SK-N-SH treated with all-trans-retinoic acid at 6 μM for 48 hours (cell line): ENCODE measurements around the gene KRT36.

Source experiments
- ATAC-seq: fragments of 200-7000 bp; cut with Tn5 transposase; 3 replicates; pipeline ENCODE4 v1.9.1; 2020; ENCODE audit warnings: mild to moderate bottlenecking, moderate library complexity
- ARNTL ChIP-seq: fragments of 450-650 bp; formaldehyde crosslinking; IDR thresholded peaks from 2 replicates; pipeline ENCODE4 v1.5.0; 2020; ENCODE audit warnings: low read depth, mild to moderate bottlenecking, moderate library complexity, borderline replicate concordance
- BACH2 ChIP-seq: fragments of 250-450 bp; sonication (Bioruptor Pico); IDR thresholded peaks from 2 replicates; pipeline ENCODE4 v1.9.0; 2021; ENCODE audit warnings: mild to moderate bottlenecking, borderline replicate concordance
- CREB5 ChIP-seq: fragments of 250-450 bp; sonication (Bioruptor Pico); IDR thresholded peaks from 2 replicates; pipeline ENCODE4 v1.5.1; 2020; ENCODE audit warnings: low read depth, mild to moderate bottlenecking, moderate library complexity
- CSDC2 ChIP-seq: fragments of 250-450 bp; sonication (Bioruptor Pico); IDR thresholded peaks from 2 replicates; pipeline ENCODE4 v1.5.0; 2020; ENCODE audit warnings: mild to moderate bottlenecking, moderate library complexity
- ESRRG ChIP-seq: fragments of 250-450 bp; sonication (Bioruptor Pico); IDR thresholded peaks from 2 replicates; pipeline ENCODE4 v1.6.1; 2021; ENCODE audit warnings: mild to moderate bottlenecking
- GLIS3 ChIP-seq: fragments of 250-450 bp; sonication (Bioruptor Pico); IDR thresholded peaks from 2 replicates; pipeline ENCODE4 v1.5.0; 2020; ENCODE audit warnings: mild to moderate bottlenecking, moderate library complexity
- ISL1 ChIP-seq: fragments of 250-450 bp; sonication (Bioruptor Pico); IDR thresholded peaks from 2 replicates; pipeline ENCODE4 v2.1.2; 2022; ENCODE audit warnings: mild to moderate bottlenecking, moderate library complexity
- OSR1 ChIP-seq: fragments of 250-450 bp; sonication (Bioruptor Pico); IDR thresholded peaks from 2 replicates; pipeline ENCODE4 v1.8.0; 2022; ENCODE audit warnings: moderate library complexity, mild to moderate bottlenecking, inconsistent platforms
- PATZ1 ChIP-seq: fragments of 250-450 bp; sonication (Bioruptor Pico); IDR thresholded peaks from 2 replicates; pipeline ENCODE4 v1.8.0; 2020; ENCODE audit warnings: mild to moderate bottlenecking, moderate library complexity, borderline replicate concordance
- POU6F1 ChIP-seq: fragments of 250-450 bp; sonication (Bioruptor Pico); IDR thresholded peaks from 2 replicates; pipeline ENCODE4 v1.8.0; 2021; ENCODE audit warnings: low read depth, mild to moderate bottlenecking, moderate library complexity, borderline replicate concordance
- PPARA ChIP-seq: fragments of 250-450 bp; sonication (Bioruptor Pico); IDR thresholded peaks from 2 replicates; pipeline ENCODE4 v1.5.0; 2020; ENCODE audit warnings: mild to moderate bottlenecking, borderline replicate concordance
- RARB ChIP-seq: fragments of 250-450 bp; sonication (Bioruptor Pico); IDR thresholded peaks from 2 replicates; pipeline ENCODE4 v1.8.0; 2021; ENCODE audit warnings: mild to moderate bottlenecking, moderate library complexity
- SNAI2 ChIP-seq: fragments of 250-450 bp; sonication (Bioruptor Pico); IDR thresholded peaks from 2 replicates; pipeline ENCODE4 v1.5.0; 2020; ENCODE audit warnings: mild to moderate bottlenecking, moderate library complexity
- TCF4 ChIP-seq: fragments of 250-450 bp; sonication (Bioruptor Pico); IDR thresholded peaks from 2 replicates; pipeline ENCODE4 v1.8.0; 2021; ENCODE audit warnings: mild to moderate bottlenecking, moderate library complexity, borderline replicate concordance
- TOX ChIP-seq: fragments of 250-450 bp; sonication (Bioruptor Pico); IDR thresholded peaks from 2 replicates; pipeline ENCODE4 v1.8.0; 2021; ENCODE audit warnings: mild to moderate bottlenecking, moderate library complexity, borderline replicate concordance
- TSHZ2 ChIP-seq: fragments of 250-450 bp; sonication (Bioruptor Pico); IDR thresholded peaks from 2 replicates; pipeline ENCODE4 v1.5.0; 2020; ENCODE audit warnings: mild to moderate bottlenecking, moderate library complexity
- ZC3H10 ChIP-seq: fragments of 250-450 bp; sonication (Bioruptor Pico); IDR thresholded peaks from 2 replicates; pipeline ENCODE4 v1.5.1; 2021; ENCODE audit warnings: mild to moderate bottlenecking, moderate library complexity
- ZFP3 ChIP-seq: fragments of 250-450 bp; sonication (Bioruptor Pico); IDR thresholded peaks from 2 replicates; pipeline ENCODE4 v1.5.0; 2020; ENCODE audit warnings: mild to moderate bottlenecking, moderate library complexity
- ZFP30 ChIP-seq: fragments of 450-650 bp; formaldehyde crosslinking; IDR thresholded peaks from 2 replicates; pipeline ENCODE4 v1.5.0; 2022; ENCODE audit warnings: mild to moderate bottlenecking, moderate library complexity
- ZNF565 ChIP-seq: fragments of 450-650 bp; formaldehyde crosslinking; conservative IDR thresholded peaks from 2 replicates; pipeline ENCODE4 v1.5.0; 2020; ENCODE audit warnings: low read depth, mild to moderate bottlenecking, moderate library complexity
- ZNF8 ChIP-seq: fragments of 450-650 bp; formaldehyde crosslinking; IDR thresholded peaks from 2 replicates; pipeline ENCODE4 v1.5.0; 2020; ENCODE audit warnings: mild to moderate bottlenecking, moderate library complexity

The KRT36 gene

GRCh38 chr17:41449008-41449407 lies 40.7 kb downstream of the KRT36 start:
- no peak for ATAC-seq
- no peak for TF ChIP-seq GLIS3
- no peak for TF ChIP-seq ZNF8 (CRISPR knock-in tag)
- TF ChIP-seq BACH2 (CRISPR knock-in tag): no peak
- TF ChIP-seq TCF4 (CRISPR knock-in tag): no peak
- no peak for TF ChIP-seq SNAI2 (CRISPR knock-in tag)
- TF ChIP-seq PPARA (CRISPR knock-in tag): no peak
- TF ChIP-seq TSHZ2 (CRISPR knock-in tag): no peak
- no peak for TF ChIP-seq ZC3H10 (CRISPR knock-in tag)
- TF ChIP-seq CREB5: no peak

GRCh38 chr17:41448506-41448905 lies 41.2 kb downstream of the KRT36 start:
- TF ChIP-seq SNAI2 (CRISPR knock-in tag): no peak
- no peak for TF ChIP-seq ZNF8 (CRISPR knock-in tag)
- TF ChIP-seq TOX (CRISPR knock-in tag): no peak
- no peak for TF ChIP-seq CSDC2 (CRISPR knock-in tag)
- no peak for TF ChIP-seq ARNTL (CRISPR knock-in tag)
- TF ChIP-seq ESRRG (CRISPR knock-in tag): no peak
- TF ChIP-seq, all 23 proteins: peak for 0
- ATAC-seq: no peak

- ATAC-seq: no peak
- no peak for TF ChIP-seq ZC3H10 (CRISPR knock-in tag)
- TF ChIP-seq CSDC2 (CRISPR knock-in tag): no peak
- TF ChIP-seq BACH2 (CRISPR knock-in tag): no peak
- TF ChIP-seq TCF4 (CRISPR knock-in tag): no peak
Observed at GRCh38 chr17:41446806-41447205, 42.9 kb downstream of the KRT36 start.

- ATAC-seq: no peak
Observed at GRCh38 chr17:41444640-41445039, 45.1 kb downstream of the KRT36 start.

More at GRCh38 chr17:41444640-41445039, 45.1 kb downstream of the KRT36 start:
- no peak for TF ChIP-seq ZC3H10 (CRISPR knock-in tag)
- no peak for TF ChIP-seq ARNTL (CRISPR knock-in tag)
- no peak for TF ChIP-seq PPARA (CRISPR knock-in tag)
- TF ChIP-seq RARB (CRISPR knock-in tag): no peak
- no peak for TF ChIP-seq TSHZ2 (CRISPR knock-in tag)
- TF ChIP-seq SNAI2 (CRISPR knock-in tag): no peak
- no peak for TF ChIP-seq ISL1 (CRISPR knock-in tag)
- no peak for TF ChIP-seq POU6F1
- TF ChIP-seq ZNF565: no peak
- no peak for TF ChIP-seq ZNF8 (CRISPR knock-in tag)
- no peak for TF ChIP-seq PATZ1 (CRISPR knock-in tag)
- no peak for TF ChIP-seq TOX (CRISPR knock-in tag)
- no peak for TF ChIP-seq ZFP3 (CRISPR knock-in tag)
- no peak for TF ChIP-seq OSR1 (CRISPR knock-in tag)
- no peak for TF ChIP-seq ZFP30 (CRISPR knock-in tag)
